T-helper 1 cell (primary cell): Measurements from ENCODE around the gene TWIST1.

Experiments
- DNase-seq, 5 donors: peaks; one replicate each; pipeline ENCODE4 v3.0.0-alpha.2; 2012 to 2020
- total RNA-seq, 4 donors: gene quantifications; one replicate each; lab custom pipeline; 2026; lab: John Stamatoyannopoulos, UW

The TWIST1 gene
- total RNA-seq, result 0 reads per million in 4 donors

- DNase-seq, result no peak
These were observed at the start of gene TWIST1 for GRCh38 chr7:19117091-19117869. TSS of gene TWIST1 (minus strand) at chr7:19117636. CDS start at chr7:19117321, 315 bp downstream.

- no peak for DNase-seq
These were observed 44.2 kb upstream of the TWIST1 start for GRCh38 chr7:19161671-19162070.

GRCh38 chr7:19146699-19147098 lies 29.3 kb upstream of the TWIST1 start:
- no peak for DNase-seq

- no peak for DNase-seq
These were observed 28.1 kb upstream of the TWIST1 start for GRCh38 chr7:19145434-19146115.

- no peak for DNase-seq
These were observed 27.4 kb upstream of the TWIST1 start, which contains the start of gene FERD3L for GRCh38 chr7:19144661-19145433. TSS of gene FERD3L (minus strand) at chr7:19145421. CDS start at chr7:19145362, 59 bp downstream.

GRCh38 chr7:19143881-19144574 lies 26.6 kb upstream of the TWIST1 start:
- no peak for DNase-seq

- DNase-seq, result no peak
These were observed 22.4 kb upstream of the TWIST1 start for GRCh38 chr7:19139706-19140327.

GRCh38 chr7:19133886-19134285 lies 16.4 kb upstream of the TWIST1 start:
- DNase-seq, result no peak

GRCh38 chr7:19133390-19133789 lies 16.0 kb upstream of the TWIST1 start:
- DNase-seq, result no peak

- no peak for DNase-seq
These were observed 11.4 kb upstream of the TWIST1 start for GRCh38 chr7:19128856-19129255.

GRCh38 chr7:19121977-19122588 lies 4.6 kb upstream of the TWIST1 start:
- no peak for DNase-seq

GRCh38 chr7:19119870-19120486 lies 2.5 kb upstream of the TWIST1 start:
- no peak for DNase-seq

- DNase-seq, result no peak
These were observed 1.9 kb upstream of the TWIST1 start for GRCh38 chr7:19119372-19119771.

- no peak for DNase-seq
These were observed 1.4 kb upstream of the TWIST1 start for GRCh38 chr7:19118636-19119371.

GRCh38 chr7:19117870-19118608 lies 603 bp upstream of the TWIST1 start:
- no peak for DNase-seq

GRCh38 chr7:19116121-19117090 lies 1.0 kb downstream of the TWIST1 start:
- no peak for DNase-seq

- no peak for DNase-seq
These were observed 2.9 kb downstream of the TWIST1 start for GRCh38 chr7:19114551-19114855.

GRCh38 chr7:19113855-19114550 lies 3.4 kb downstream of the TWIST1 start:
- no peak for DNase-seq
